Myocyte (in vitro differentiated cells): ENCODE data around the gene MAPK9. TPM values are rescaled to one million over a fixed set of nuclear protein-coding genes. Genes with fewer than 3 reads are reported as not detected.
"Not testable (repeated sequence)": the region's sequence is repeated elsewhere in the genome, so short reads cannot be mapped to it uniquely, and the experiment has no call there.

Source experiments
- DNase-seq: peaks from one replicate; pipeline ENCODE4 v3.0.0-alpha.2; 2012; ENCODE audit warnings: low read depth
- total RNA-seq: library from RNA; depleted of rRNA; stranded (reverse); fragments of >200 nt; gene quantifications from 2 replicates; pipeline ENCODE4 v1.2.3, GENCODE V29; 2014

The MAPK9 gene
- total RNA-seq, 1 donor from 2014 or later, result 20.5 TPM

- peak; percentile 22 for DNase-seq
Observed at GRCh38 chr5:180241600-180241999, 50.3 kb downstream of the MAPK9 start.

- no peak for DNase-seq
Observed at GRCh38 chr5:180238631-180239030, 53.3 kb downstream of the MAPK9 start.

GRCh38 chr5:180235846-180236245 lies 56.0 kb downstream of the MAPK9 start:
- DNase-seq, result no peak

GRCh38 chr5:180235077-180235476 lies 56.8 kb downstream of the MAPK9 start:
- no peak for DNase-seq

- DNase-seq, result no peak
Observed at GRCh38 chr5:180234271-180234670, 57.6 kb downstream of the MAPK9 start.

- DNase-seq, result no peak
Observed at GRCh38 chr5:180233729-180234128, 58.2 kb downstream of the MAPK9 start.

GRCh38 chr5:180230017-180230416 lies 61.9 kb downstream of the MAPK9 start:
- no peak for DNase-seq

- DNase-seq, result no peak
Observed at GRCh38 chr5:180222056-180222455, 69.8 kb downstream of the MAPK9 start.

- no peak for DNase-seq
Observed at GRCh38 chr5:180217797-180218196, 74.1 kb downstream of the MAPK9 start.

GRCh38 chr5:180216646-180217171 lies 75.2 kb downstream of the MAPK9 start:
- DNase-seq, result no peak

- no peak for DNase-seq
Observed at GRCh38 chr5:180215783-180216630, 75.9 kb downstream of the MAPK9 start.

- no peak for DNase-seq
Observed at GRCh38 chr5:180214870-180215770, 76.8 kb downstream of the MAPK9 start.

- no peak for DNase-seq
Observed at GRCh38 chr5:180213657-180214207, 78.2 kb downstream of the MAPK9 start.

- no peak for DNase-seq
Observed at GRCh38 chr5:180213256-180213600, 78.7 kb downstream of the MAPK9 start.

GRCh38 chr5:180212363-180213255 lies 79.3 kb downstream of the MAPK9 start:
- DNase-seq, result no peak

GRCh38 chr5:180211761-180212035 lies 80.2 kb downstream of the MAPK9 start:
- DNase-seq, result no peak

GRCh38 chr5:180210961-180211760 lies 80.7 kb downstream of the MAPK9 start:
- DNase-seq, result no peak

GRCh38 chr5:180210077-180210476 lies 81.8 kb downstream of the MAPK9 start:
- DNase-seq, result not testable (repeated sequence)

GRCh38 chr5:180209137-180209581 lies 82.7 kb downstream of the MAPK9 start, which contains the start of gene RASGEF1C:
Gene RASGEF1C, minus strand, starts transcription at chr5:180209211. Its CDS starts 71,159 bp downstream, at chr5:180138052.
- peak; percentile 65 for DNase-seq
